Raji (cell line): Measurements from ENCODE around the gene CDK11B.

Experiments
- POLR2A ChIP-seq: IDR thresholded peaks from 2 replicates; pipeline ENCODE4 v1.6.1; 2011; ENCODE audit warnings: low read depth, low read length, control low read depth; ENCODE audit not compliant: insufficient read depth

CDK11B gene

DNA sequence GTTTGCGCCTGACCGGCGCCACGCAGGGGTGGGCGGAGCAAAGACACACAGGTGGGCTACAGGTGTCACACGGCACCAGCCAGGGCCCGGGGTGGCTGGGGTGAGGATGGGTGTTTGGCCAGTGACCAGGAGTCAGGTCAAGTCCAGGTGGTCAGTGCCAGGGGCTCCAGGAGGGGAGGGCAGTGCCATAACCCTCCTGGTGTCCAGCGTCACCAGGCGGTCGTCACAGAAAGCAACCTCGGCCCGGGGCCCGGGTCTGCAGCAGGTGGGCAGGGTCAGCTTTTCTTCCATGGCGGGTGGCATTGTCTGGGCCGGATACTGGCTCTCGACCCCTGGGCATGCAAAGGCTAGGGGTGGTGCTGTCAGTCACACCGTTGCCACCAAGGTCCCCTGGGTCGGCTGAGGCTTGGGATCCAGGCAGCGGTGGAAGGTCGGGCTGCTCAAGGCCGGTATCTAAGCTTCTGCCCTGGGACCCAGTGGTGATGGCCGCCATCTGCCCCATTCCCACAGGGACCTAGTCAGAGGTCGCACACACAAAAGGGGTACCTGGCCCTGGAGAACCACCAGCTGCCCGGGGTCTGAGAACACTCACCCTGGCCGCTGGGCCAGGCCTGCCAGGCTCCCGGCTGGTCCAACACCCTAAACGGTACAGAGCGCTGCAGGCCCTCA is 60.6 kb downstream of the CDK11B start:
- TF ChIP-seq POLR2A: no peak

GRCh38 chr1:1597275-1597930 is 61.4 kb downstream of the CDK11B start:
- TF ChIP-seq POLR2A: no peak

DNA sequence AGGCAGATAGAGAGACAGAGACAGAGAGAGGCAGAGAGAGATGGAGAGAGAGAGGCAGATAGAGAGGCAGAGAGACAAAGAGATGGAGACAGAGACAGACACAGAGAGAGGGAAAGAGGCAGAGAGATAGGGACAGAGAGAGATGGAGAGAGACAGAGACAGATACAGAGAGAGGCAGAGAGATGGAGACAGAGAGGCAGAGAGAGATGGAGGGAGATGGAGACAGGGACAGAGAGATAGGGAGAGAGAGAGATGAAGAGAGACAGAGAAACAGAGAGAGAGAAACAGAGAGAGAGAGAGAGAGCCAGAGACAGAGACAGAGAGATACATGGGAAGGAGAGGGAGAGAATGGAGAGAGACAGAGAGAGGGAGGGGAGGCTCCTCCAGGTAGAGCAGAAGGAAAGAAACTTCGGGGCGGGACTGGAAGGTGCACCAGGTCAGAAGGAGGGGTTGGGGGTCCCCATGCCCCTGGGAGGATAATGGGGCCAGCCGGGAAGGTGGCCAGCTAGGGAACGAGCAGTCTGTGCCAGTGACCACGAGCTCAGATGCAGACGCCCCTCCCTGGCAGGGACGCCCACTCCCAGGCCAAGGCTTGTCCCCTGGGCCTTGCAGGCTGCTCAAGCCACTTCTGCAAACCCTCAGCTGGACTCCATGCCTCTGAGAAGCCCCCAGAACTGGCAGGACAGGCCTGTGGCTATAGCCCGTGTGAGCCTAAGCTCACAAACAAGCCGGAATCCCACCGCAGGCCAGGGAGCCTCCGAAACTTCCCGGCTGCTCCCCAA is 62.1 kb downstream of the CDK11B start:
- TF ChIP-seq POLR2A: no peak

- no peak for TF ChIP-seq POLR2A
These were observed 64.1 kb downstream of the CDK11B start for GRCh38 chr1:1594602-1595260.

- TF ChIP-seq POLR2A: no peak
These were observed 64.8 kb downstream of the CDK11B start for GRCh38 chr1:1593834-1594601.

GRCh38 chr1:1591452-1591851 is 67.4 kb downstream of the CDK11B start:
- TF ChIP-seq POLR2A: no peak
